ENCODE measurements around the gene PDE6A.

PDE6A gene

GRCh38 chr5:149930749-149931574, 13.6 kb downstream of the PDE6A start:
- DNase-seq (ENCODE audit: low read depth in 2 of 2): no peak

- no peak for DNase-seq (ENCODE audit: low read depth in 2 of 2)
These were observed 14.4 kb downstream of the PDE6A start for GRCh38 chr5:149930043-149930748.

DNA sequence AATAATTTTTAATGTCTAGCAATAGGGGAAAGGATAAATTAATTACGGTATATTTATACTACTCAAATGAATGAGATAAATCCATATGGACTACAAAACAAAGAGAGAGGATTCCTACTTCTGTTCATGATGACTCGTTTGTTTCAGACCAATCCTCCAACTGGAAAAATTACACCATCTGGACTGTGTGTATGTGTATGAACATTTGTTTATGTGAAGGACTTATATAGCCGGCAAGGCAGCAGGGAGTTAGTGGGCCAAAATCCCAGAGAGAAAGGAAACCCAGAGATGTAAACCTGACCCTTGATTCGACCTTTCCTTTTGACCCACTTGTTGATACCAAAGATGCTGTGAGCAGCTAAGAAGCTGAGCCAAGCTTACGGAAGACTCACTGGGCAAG, 20.1 kb downstream of the PDE6A start:
- no peak for DNase-seq (ENCODE audit: low read depth in 2 of 2)

DNA sequence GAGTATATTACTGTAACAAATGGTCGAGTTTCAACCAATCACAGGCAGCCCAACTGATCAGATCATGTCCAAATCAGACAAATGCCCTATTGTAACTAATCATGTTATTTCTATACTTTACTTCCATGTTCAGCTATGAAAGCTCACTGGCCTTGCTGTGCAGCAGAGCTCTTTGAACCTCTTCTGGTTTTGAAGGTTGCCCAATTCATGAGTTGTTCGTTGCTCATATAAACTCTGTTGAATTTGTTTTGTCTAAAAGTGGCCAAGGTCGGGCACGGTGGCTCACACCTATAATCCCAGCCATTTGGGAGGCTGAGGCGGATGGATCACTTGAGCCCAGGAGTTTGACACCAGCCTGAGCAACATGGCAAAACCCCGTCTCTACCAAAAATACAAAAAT, 21.6 kb downstream of the PDE6A start:
- no peak for DNase-seq (ENCODE audit: low read depth in 2 of 2)

DNA sequence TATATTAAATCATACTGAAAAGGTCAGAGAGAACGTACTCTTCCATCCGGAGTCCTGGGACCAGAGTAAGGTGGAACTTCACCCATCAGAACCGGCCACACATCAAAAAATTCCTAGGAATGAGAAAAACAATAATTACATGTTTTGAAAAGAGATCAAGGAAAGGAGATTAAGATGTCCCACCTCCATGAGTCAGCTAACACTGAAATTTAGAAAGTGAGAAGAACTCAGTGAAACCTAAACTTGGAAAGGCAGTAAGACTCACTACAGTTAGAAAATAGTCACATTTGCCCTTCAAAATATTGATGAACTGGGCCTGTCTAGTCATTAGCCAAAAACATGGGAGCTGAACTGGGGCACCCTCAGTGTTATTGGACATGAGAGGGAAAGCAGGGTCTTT, 23.0 kb downstream of the PDE6A start:
- no peak for DNase-seq (ENCODE audit: low read depth in 2 of 2)

DNA sequence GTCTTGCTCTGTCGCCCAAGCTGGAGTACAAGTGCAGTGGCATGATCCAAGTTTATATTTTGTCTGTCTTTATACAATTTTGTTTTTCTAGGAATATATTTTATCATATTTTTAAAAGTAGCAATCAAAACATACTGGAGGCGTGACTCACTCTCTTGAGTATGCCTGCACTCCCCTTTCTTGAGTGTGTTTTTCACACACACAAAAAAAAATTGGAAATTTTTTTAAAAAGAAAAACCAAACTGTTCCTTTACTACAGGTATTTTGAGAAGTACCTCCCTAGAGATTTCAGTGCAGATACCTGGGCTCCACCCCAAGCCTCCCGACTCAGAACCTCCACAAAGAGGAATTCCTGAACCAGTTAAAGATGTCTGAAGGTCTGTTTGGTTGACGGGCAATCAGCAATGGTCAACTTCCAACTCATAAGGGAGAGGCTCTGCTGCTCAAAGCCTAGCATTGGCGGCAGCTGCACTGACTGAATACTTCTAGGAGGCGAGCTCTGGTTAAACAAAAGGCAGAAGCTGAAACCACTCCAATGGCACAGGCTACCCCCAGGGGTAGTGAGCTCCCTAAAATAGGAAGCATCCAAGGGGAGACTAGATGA, 27.4 kb downstream of the PDE6A start:
- DNase-seq (ENCODE audit: low read depth in 2 of 2): no peak

GRCh38 chr5:149916334-149917072, 28.1 kb downstream of the PDE6A start:
- no peak for DNase-seq (ENCODE audit: low read depth in 2 of 2)

GRCh38 chr5:149915392-149916260, 29.0 kb downstream of the PDE6A start:
- DNase-seq (ENCODE audit: low read depth in 2 of 2): no peak

- no peak for DNase-seq (ENCODE audit: low read depth in 2 of 2)
These were observed 30.9 kb downstream of the PDE6A start for GRCh38 chr5:149913436-149914419.

DNA sequence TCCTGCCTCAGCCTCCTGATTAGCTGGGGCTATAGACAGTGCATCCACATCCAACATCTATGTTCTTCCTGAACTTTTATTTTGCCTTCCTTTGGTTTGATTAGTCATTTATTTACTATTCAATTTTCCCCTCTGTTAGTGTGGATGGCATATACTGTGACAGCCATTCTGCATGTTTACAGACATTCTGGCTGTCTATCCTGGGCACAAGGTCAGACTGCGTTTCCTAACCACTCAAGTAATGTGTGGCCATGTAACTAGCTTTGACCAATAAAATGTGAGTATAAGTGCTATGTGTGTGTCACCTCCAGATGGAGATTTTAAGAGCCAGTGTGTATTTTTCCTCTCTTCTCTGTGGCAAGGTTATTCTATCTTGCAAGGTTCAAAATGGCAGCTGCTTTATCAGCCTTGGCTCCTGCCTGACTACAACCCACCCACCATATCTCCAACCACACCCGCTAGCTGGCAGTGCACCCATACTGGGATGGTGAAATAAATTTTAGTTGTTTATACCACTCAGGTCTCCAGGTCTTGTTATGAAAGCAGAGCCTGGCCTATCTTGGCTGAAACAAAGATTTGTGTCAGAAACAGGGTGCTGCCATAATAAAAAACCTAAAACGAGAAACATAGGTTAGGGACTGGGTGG, 32.2 kb downstream of the PDE6A start:
- DNase-seq (ENCODE audit: low read depth in 2 of 2): no peak

- DNase-seq (ENCODE audit: low read depth in 2 of 2): no peak
These were observed 33.6 kb downstream of the PDE6A start for GRCh38 chr5:149911031-149911430.

GRCh38 chr5:149907828-149908227, 36.8 kb downstream of the PDE6A start:
- DNase-seq (ENCODE audit: low read depth in 2 of 2): no peak

DNA sequence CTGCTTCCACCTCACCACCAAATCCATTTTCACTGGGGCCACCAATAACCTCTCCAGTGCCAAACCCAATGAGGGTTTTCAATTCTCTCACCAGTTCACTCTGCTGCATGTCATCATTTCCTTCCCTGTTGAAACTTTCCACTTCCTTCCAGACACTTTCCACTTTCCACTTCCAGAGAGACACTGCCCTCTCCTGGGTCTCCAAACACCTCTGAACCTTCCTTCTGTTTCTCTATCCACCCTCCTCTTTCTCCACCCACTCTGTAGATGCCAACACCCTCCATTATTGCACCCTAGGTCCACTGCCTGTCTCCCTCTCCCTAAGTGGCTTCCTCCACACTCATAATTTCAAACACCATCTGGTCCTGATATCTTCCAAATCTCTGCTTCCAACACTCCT, 39.6 kb downstream of the PDE6A start:
- no peak for DNase-seq (ENCODE audit: low read depth in 2 of 2)

DNA sequence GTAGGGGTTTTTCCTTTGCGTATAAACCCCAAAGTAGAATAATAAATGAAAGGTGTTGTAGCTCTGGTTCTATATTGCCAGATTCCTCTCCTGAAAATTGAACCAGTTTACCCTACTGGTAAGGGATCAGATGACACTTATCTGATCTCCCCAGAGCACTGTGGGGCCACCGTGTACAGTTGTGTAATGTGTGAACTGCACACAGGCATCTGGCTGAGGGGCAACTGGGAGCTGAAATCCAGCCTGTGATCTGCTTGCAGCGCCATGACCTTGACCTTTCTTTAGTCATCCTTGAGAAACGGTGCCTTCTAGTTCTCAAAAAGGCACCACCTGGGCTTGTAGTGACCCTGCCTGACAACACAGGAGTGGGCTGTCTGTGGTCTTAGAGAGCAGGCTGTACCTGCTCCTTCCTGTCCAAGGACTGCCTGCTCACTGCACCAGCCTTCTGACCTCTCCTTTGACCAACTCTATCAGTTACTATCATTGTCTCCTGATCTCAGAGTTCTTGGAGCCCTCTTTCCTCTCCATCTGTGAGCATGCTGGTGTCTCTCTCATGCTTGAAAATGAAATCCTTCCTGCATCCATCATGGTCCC, 40.2 kb downstream of the PDE6A start:
- DNase-seq (ENCODE audit: low read depth in 2 of 2): no peak

- DNase-seq (ENCODE audit: low read depth in 2 of 2): no peak
These were observed 41.2 kb downstream of the PDE6A start for GRCh38 chr5:149903404-149903803.

DNA sequence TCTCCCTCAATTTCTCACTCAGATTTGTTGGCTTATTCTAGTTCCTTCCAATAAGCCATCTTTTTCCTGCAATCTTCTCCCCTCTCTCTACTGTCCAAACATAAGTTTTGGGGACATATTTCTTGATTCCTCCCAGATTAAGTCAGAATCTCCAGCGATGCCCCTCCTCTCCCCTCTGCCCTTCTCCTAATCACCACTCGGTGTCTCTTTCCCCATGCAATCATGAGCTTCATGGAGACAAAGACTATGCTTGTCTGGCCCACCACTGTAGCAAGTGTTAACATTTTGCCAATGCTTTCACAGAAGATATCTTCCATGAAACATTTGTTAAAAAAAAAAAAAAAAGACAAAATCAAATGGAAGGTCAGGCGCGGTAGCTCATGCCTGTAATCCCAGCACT, 42.4 kb downstream of the PDE6A start:
- no peak for DNase-seq (ENCODE audit: low read depth in 2 of 2)

DNA sequence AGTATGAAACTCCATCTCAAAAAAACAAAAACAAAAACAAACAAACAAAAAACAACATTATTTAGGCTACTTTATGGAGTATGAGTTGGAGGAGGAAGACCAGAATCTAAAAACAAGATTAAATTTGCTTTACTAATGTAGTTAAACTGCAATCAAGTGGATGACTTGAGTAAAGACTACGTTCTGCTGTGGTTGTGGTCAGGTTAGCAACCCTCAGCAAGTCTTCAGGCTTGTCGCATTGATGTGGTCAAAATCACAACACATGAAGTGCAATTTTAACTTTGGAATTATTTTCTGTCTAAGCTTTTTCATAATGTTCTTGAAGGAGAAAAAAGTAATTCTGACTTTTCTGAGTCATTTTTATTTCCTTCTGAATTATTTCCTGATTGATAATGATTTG, 43.1 kb downstream of the PDE6A start:
- DNase-seq (ENCODE audit: low read depth in 2 of 2): no peak

GRCh38 chr5:149900390-149900789, 44.2 kb downstream of the PDE6A start:
- DNase-seq (ENCODE audit: low read depth in 2 of 2): no peak

DNA sequence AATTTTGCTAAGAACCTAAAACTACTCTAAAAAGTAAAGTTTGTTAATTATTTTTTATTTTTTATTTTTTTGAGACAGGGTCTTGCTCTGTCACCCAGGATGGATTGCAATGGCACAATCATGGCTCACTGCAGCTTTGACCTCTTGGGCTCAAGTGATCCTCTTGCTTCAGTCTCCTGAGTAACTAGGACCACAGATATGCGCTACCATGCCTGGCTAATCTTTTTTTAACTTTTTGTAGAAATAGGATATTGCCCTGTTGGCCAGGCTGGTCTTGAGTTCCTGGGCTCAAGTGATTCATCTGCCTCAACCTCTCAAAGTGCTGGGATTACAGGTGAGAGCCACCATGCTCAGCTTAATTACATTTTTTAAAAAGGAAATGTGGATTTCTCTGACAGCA, 45.8 kb downstream of the PDE6A start:
- DNase-seq (ENCODE audit: low read depth in 2 of 2): no peak

Data from stimulated activated CD8-positive, alpha-beta memory T cell treated with anti-CD3 and anti-CD28 coated beads, Interleukin-15, amount 100 ng/mL, for 4 hours (primary cell).